Panc1 (cell line): ENCODE data around the gene ZKSCAN8. TPM values are rescaled to one million over a fixed set of nuclear protein-coding genes. Genes with fewer than 3 reads are reported as not detected.

Source experiments
- ATAC-seq: fragments of 200-7000 bp; cut with Tn5 transposase; 2 replicates; pipeline ENCODE4 v1.9.1; 2020; ENCODE audit warnings: mild to moderate bottlenecking, moderate library complexity
- BruUV-seq: library from RNA; stranded (reverse); fragments of 400-500 nt; replicated peaks from 2 replicates; lab custom pipeline; 2021; lab: Mats Ljungman, UMichigan
- CTCF ChIA-PET: fragments of 300-600 bp; sonication (Branson Sonifier 250); formaldehyde crosslinking; loops from one replicate; lab custom pipeline; 2022; ENCODE audit warnings: antibody characterized with exemption; lab: Charles Lee
- POLR2A ChIA-PET: fragments of 300-600 bp; sonication (Branson Sonifier 250); formaldehyde crosslinking; loops from one replicate; lab custom pipeline; 2022; ENCODE audit warnings: antibody characterized with exemption; lab: Charles Lee
- DNase-seq: peaks from one replicate; pipeline ENCODE4 v3.0.0-alpha.2; 2010; ENCODE audit warnings: low read depth, low spot score
- H3K27ac ChIP-seq: 2 replicates; pipeline ENCODE4 v1.5.1; 2011; ENCODE audit warnings: mild to moderate bottlenecking, low read length, inconsistent platforms
- H3K27me3 ChIP-seq: fragments of 200-500 bp; sonication (Bioruptor generic); 2 replicates; pipeline ENCODE4 v1.6.0; 2014; ENCODE audit warnings: low read length, inconsistent platforms; ENCODE audit not compliant: control insufficient read depth, insufficient read depth
- H3K36me3 ChIP-seq: fragments of 200-500 bp; sonication (Bioruptor generic); 2 replicates; pipeline ENCODE4 v1.5.1; 2014; ENCODE audit warnings: inconsistent platforms, mild to moderate bottlenecking, low read length, moderate library complexity; ENCODE audit not compliant: control insufficient read depth, insufficient read depth
- H3K4me1 ChIP-seq: 2 replicates; pipeline ENCODE4 v1.5.1; 2011; ENCODE audit warnings: inconsistent platforms, mild to moderate bottlenecking, low read length, moderate library complexity; ENCODE audit not compliant: control insufficient read depth, insufficient read depth
- H3K4me3 ChIP-seq, 2 experiments: 2 replicates each; pipeline ENCODE4 v1.5.1; 2011 to 2012; ENCODE audit warnings: low read depth in 2 of 2, low read length in 2 of 2, mild to moderate bottlenecking in 2 of 2, inconsistent platforms in 1 of 2, moderate library complexity in 1 of 2
- H3K9me3 ChIP-seq: fragments of 200-500 bp; sonication (Bioruptor generic); 2 replicates; pipeline ENCODE4 v1.5.1; 2014; ENCODE audit warnings: low read depth, mild to moderate bottlenecking, inconsistent platforms, low read length, moderate library complexity; ENCODE audit not compliant: control insufficient read depth, insufficient read depth
- CTCF ChIP-seq: fragments of 450-650 bp; IDR thresholded peaks from 2 replicates; pipeline ENCODE4 v1.5.1; 2017; ENCODE audit warnings: mild to moderate bottlenecking
- POLR2AphosphoS5 ChIP-seq: IDR thresholded peaks from 2 replicates; pipeline ENCODE4 v1.6.1; 2012; ENCODE audit warnings: mild to moderate bottlenecking, low read depth, low read length, moderate library complexity
- REST ChIP-seq, 2 experiments: IDR thresholded peaks; 2 replicates each; pipeline ENCODE4 v1.6.1; 2011 to 2012; ENCODE audit warnings: low read depth in 2 of 2, control low read depth in 1 of 2, low read length in 1 of 2, mild to moderate bottlenecking in 1 of 2, moderate library complexity in 1 of 2; ENCODE audit not compliant: insufficient read depth in 1 of 2
- SIN3A ChIP-seq: IDR thresholded peaks from 2 replicates; pipeline ENCODE4 v1.6.1; 2012; ENCODE audit warnings: low read depth, mild to moderate bottlenecking, low read length, moderate library complexity, borderline replicate concordance; ENCODE audit not compliant: insufficient read depth
- TCF7L2 ChIP-seq: IDR thresholded peaks from 2 replicates; pipeline ENCODE4 v1.6.1; 2011; ENCODE audit warnings: mild to moderate bottlenecking, low read depth, low read length, inconsistent platforms
- in situ Hi-C: cut with HindIII; loops from 2 replicates; pipeline ENCODE4 v1.10.0; 2016; ENCODE audit warnings: low sequenced_read_pairs, low pct_unique_long_range_greater_than_20kb
- intact Hi-C: fragments of 100-400 bp; cut with micrococcal nuclease; formaldehyde crosslinking; loops from one replicate; pipeline ENCODE4 v1.10.0; 2022; ENCODE audit not compliant: unreplicated experiment
- total RNA-seq: library from RNA; stranded (reverse); gene quantifications from one replicate; pipeline ENCODE4 v1.2.1, GENCODE V29; 2021; ENCODE audit not compliant: unreplicated experiment

The ZKSCAN8 gene
- total RNA-seq, 1 experiment from 2014 or later, result 18.4 TPM

GRCh38 chr6:28167068-28167467 lies 25.4 kb downstream of the ZKSCAN8 start:
- POLR2A ChIA-PET, result no interaction called here
- Histone ChIP-seq H3K9me3 (no peaks in the 10 kb centered on the region), H3K36me3 (no peaks in the 10 kb centered on the region), H3K4me1 (no peaks in the 10 kb centered on the region), H3K27me3 (no peaks in the 10 kb centered on the region), H3K27ac (no peak overlapping the region), H3K4me3 (no peak overlapping the region)
- no peak for ATAC-seq
- no TSS peak for BruUV-seq
- DNase-seq, result no peak
- TF ChIP-seq CTCF, result no peak
- no peak for TF ChIP-seq TCF7L2
- no peak for TF ChIP-seq SIN3A
- TF ChIP-seq REST (IDR thresholded peaks at IDR 0.05; ENCODE audit: insufficient read depth in 1 of 2, low read depth in 2 of 2, low read length in 1 of 2), result no peak
- no peak for TF ChIP-seq POLR2AphosphoS5
- intact Hi-C loops, result no loop called here
- in situ Hi-C loops, result no loop called here
- CTCF ChIA-PET, result no interaction called here

DNA sequence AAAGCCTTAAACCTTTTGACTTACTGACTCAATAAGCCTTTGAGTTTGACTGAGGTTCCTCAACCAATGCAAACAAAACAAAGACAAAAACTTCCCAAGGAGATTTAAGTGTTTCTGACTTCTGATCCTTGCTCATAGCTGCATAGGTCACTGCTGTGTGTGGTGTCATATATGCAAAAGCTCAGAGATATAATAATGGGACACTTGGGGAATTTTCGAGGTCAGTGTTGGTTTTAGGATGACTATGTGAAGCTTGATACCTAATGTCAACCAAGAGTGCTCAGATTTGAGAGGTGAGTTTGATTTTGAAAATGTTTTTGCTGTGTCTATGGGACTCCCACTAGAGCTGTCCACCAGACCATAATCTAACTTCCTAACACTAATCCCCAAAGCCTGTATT lies 26.2 kb downstream of the ZKSCAN8 start:
- no peaks in the 10 kb centered on the region for H3K27me3 ChIP-seq
- no peaks in the 10 kb centered on the region for H3K9me3 ChIP-seq
- intact Hi-C loops, result no loop called here
- no peak for TF ChIP-seq POLR2AphosphoS5
- no peak for TF ChIP-seq SIN3A
- no peak for TF ChIP-seq REST (IDR thresholded peaks at IDR 0.05; ENCODE audit: insufficient read depth in 1 of 2, low read depth in 2 of 2, low read length in 1 of 2)
- TF ChIP-seq TCF7L2, result no peak
- no TSS peak for BruUV-seq
- ChIA-PET POLR2A (no interaction called here), CTCF (no interaction called here)
- H3K4me1 ChIP-seq, result no peaks in the 10 kb centered on the region
- DNase-seq (no peak), ATAC-seq (no peak)
- in situ Hi-C loops, result no loop called here
- H3K36me3 ChIP-seq, result no peaks in the 10 kb centered on the region
- no peak overlapping the region for H3K27ac ChIP-seq
- H3K4me3 ChIP-seq, result no peak overlapping the region
